Measurements from ENCODE around the gene UTP18. TPM values are rescaled to one million over a fixed set of nuclear protein-coding genes. Genes with fewer than 3 reads are reported as not detected.

Gene UTP18
- total RNA-seq, 4 donors from 2014 or later: 23.4 to 45.4 (median 36.2) TPM

DNA sequence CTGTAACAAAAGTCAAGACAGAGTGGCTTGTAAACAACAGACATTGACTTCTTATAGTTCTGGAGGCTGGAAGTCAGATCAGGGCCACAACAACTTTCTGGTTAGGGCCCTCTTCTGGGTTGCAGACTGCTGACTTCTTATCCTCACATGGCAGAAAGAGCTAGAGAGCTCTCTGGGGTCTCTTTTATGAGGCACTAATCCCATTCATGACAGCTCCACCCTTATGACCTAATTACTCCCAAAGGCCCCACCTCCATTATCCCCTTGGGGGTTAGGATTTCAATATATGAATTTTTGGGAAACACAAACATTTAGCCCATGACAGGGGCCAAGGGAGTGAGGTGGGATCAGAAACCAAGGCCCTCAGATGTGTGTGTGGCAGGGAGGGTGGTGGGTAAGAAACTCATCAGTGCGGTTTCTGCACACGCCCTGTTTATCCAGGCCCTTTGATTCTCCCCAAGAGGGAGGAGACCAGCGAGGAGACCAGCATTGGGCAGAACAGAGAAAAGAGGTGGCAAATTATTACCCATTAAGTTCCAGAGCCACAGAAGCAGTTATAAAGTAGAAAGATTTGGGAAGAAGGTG, 74.8 kb downstream of the UTP18 start:
- intact Hi-C loops (cut with DNase I): no loop called here
- H3K4me1 ChIP-seq: no peaks in the 10 kb centered on the region
- DNase-seq: no peak
- WGBS, 2 donors: 79% methylated on average over 3 of the region's 3 CpGs; no CpG with 5 or more reads in 1 of the 2 donors
- H3K36me3 ChIP-seq: no peaks in the 10 kb centered on the region
- H3K4me3 ChIP-seq: no peak overlapping the region
- H3K27ac ChIP-seq: no peak overlapping the region
- TF ChIP-seq, protein P1, sequence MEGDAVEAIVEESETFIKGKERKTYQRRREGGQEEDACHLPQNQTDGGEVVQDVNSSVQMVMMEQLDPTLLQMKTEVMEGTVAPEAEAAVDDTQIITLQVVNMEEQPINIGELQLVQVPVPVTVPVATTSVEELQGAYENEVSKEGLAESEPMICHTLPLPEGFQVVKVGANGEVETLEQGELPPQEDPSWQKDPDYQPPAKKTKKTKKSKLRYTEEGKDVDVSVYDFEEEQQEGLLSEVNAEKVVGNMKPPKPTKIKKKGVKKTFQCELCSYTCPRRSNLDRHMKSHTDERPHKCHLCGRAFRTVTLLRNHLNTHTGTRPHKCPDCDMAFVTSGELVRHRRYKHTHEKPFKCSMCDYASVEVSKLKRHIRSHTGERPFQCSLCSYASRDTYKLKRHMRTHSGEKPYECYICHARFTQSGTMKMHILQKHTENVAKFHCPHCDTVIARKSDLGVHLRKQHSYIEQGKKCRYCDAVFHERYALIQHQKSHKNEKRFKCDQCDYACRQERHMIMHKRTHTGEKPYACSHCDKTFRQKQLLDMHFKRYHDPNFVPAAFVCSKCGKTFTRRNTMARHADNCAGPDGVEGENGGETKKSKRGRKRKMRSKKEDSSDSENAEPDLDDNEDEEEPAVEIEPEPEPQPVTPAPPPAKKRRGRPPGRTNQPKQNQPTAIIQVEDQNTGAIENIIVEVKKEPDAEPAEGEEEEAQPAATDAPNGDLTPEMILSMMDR (IDR thresholded peaks at IDR 0.05): no peak
- TF ChIP-seq POLR2A (IDR thresholded peaks at IDR 0.05): no peak
- no peaks in the 10 kb centered on the region for H3K9me3 ChIP-seq
- H3K27me3 ChIP-seq: peaks cover 0 to 8% (median 0%) of the 10 kb centered on the region in 4 donors

DNA sequence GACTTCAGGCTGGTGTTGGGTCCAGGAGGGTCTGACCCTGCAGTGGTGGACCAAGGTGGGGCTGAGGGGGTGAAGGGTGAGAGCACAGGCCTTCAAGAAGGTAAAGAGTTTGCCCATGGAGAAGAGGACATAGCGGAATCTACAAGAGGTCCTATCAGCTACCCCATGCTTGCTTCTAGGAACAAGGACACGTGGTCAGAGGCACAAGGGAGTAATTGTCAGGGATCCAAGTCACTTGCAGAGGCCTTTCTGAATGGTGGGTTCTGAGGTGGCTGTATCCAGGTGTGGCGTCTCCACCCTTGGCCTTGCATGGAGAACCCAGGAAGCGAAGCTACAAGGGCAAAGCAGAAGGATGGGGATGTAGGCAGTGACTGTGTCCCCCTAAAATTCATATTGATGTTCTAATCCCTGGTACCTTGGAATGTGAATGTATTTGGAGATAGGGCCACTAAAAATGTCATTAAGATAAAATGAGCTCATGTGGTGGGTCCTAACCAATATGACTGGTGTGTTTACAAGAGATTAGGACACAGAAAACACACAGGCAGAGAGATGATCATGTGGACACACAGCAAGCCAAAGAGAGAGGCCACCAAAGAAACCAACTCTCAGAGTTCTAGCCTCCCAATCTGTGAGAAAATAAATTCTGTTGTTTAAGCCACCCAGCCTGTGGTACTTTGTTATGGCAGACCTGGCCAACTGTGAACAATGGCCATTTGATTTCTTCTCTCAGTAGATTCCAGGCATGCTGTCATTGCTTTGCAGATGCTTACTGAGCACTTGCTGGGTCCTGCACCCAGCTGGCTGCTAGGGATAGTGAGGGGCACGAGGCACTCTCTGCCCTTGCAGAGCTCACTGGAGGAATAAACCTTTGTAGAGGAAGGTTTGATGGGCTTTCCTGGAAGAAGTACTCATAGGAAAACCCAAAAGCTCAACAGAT, 75.8 kb downstream of the UTP18 start:
- no peaks in the 10 kb centered on the region for H3K9me3 ChIP-seq
- intact Hi-C loops (cut with DNase I): no loop called here
- H3K27ac ChIP-seq: no peak overlapping the region

DNA sequence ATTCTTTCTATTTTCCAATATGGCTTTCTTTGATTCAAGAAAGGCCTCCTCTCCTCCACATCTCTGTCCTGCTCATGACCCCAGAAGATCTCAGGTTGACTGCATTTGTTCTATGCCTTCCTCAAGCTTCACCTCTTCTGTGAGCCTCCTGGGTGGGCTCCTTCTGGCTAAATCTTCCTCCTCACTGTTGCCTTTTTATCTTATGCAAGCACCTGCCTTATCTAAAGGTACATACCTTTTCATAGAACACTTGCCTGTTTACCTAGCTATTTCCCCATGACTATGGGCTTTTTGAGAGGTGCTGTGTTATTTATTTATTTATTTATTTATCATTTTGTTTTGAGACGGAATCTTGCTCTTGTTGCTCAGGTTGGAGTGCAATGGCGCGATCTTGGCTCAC, 81.1 kb downstream of the UTP18 start:
- no peak for DNase-seq
- Histone ChIP-seq H3K27me3 (peaks cover 0 to 8% (median 0%) of the 10 kb centered on the region in 4 donors), H3K4me1 (no peaks in the 10 kb centered on the region), H3K4me3 (no peak overlapping the region), H3K27ac (no peak overlapping the region), H3K9me3 (no peaks in the 10 kb centered on the region), H3K36me3 (no peaks in the 10 kb centered on the region)
- intact Hi-C loops (cut with DNase I): no loop called here
- 80 to 90% methylated on average over 3 of the region's 3 CpGs for WGBS, 2 donors
- TF ChIP-seq POLR2A (IDR thresholded peaks at IDR 0.05): no peak
- TF ChIP-seq, protein P1 (IDR thresholded peaks at IDR 0.05): no peak

More for the DNA sequence above, 75.8 kb downstream of the UTP18 start:
- peaks cover 0 to 8% (median 0%) of the 10 kb centered on the region in 4 donors for H3K27me3 ChIP-seq
- H3K36me3 ChIP-seq: no peaks in the 10 kb centered on the region
- no peak for DNase-seq
- H3K4me3 ChIP-seq: no peak overlapping the region
- TF ChIP-seq, protein P1 (IDR thresholded peaks at IDR 0.05): no peak
- TF ChIP-seq POLR2A (IDR thresholded peaks at IDR 0.05): no peak
- WGBS, 2 donors: 65 to 69% methylated on average over 5 of the region's 5 CpGs
- no peaks in the 10 kb centered on the region for H3K4me1 ChIP-seq

DNA sequence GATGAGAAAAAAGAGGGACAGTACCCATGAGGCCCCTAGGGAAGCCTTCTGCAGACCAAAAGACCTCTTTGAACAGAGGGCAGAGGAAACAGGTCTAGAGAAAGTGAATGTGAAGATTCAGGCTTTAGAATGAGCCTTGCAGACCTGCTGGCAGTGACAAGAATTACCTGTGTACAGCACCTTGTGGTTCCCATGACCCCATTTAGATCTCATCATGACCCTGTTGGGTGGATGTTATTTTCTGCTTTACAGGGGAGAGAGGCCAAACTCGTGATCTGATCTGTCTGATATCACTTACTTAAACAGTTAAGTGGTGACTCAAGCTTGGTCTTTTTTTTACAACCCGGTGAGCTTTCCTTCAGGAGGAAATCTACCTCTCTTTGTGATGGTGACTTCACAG, 81.9 kb downstream of the UTP18 start:
- TF ChIP-seq POLR2A (IDR thresholded peaks at IDR 0.05): no peak
- TF ChIP-seq, protein P1 (IDR thresholded peaks at IDR 0.05): no peak
- 22 to 51% methylated on average over 2 of the region's 2 CpGs for WGBS, 2 donors
- no peak for DNase-seq
- Histone ChIP-seq H3K36me3 (no peaks in the 10 kb centered on the region), H3K4me1 (no peaks in the 10 kb centered on the region), H3K9me3 (no peaks in the 10 kb centered on the region), H3K27ac (no peak overlapping the region), H3K27me3 (peaks cover 0 to 6% (median 0%) of the 10 kb centered on the region in 4 donors), H3K4me3 (no peak overlapping the region)
- intact Hi-C loops (cut with DNase I): no loop called here

DNA sequence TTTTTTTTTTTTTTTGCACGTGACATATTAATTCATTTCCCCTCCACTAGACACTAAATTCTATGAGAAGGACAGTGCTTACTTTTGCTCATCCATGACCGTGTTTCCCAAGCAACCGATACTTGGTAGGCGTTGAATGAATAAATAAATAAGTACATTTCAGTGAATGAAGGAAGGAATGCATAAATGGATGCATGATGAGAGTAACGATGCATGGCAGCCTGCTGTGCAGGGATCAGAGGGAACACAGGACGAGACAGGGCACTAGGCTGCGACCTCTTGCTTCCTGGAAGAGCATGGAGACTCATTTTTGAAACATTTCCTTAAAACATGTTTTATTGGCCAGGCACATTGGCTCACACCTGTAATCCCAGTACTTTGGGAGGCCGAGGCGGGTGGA, 84.2 kb downstream of the UTP18 start:
- Histone ChIP-seq H3K36me3 (no peaks in the 10 kb centered on the region), H3K4me1 (no peaks in the 10 kb centered on the region), H3K27me3 (no peaks in the 10 kb centered on the region), H3K9me3 (no peaks in the 10 kb centered on the region), H3K4me3 (no peak overlapping the region), H3K27ac (no peak overlapping the region)
- 68 to 78% methylated on average over 8 to 9 of the region's 9 CpGs for WGBS, 2 donors
- TF ChIP-seq, protein P1 (IDR thresholded peaks at IDR 0.05): no peak
- TF ChIP-seq POLR2A (IDR thresholded peaks at IDR 0.05): no peak
- no peak for DNase-seq
- intact Hi-C loops (cut with DNase I): no loop called here

All from esophagus squamous epithelium (tissue), 5 donors.